Prostate gland (tissue), 2 donors: Measurements from ENCODE around the gene LCN9. TPM values are rescaled to one million over a fixed set of nuclear protein-coding genes. Genes with fewer than 3 reads are reported as not detected.
"Not testable (repeated sequence)": the region's sequence is repeated elsewhere in the genome, so short reads cannot be mapped to it uniquely, and the experiment has no call there.

ENCODE experiments used
- DNase-seq: peaks from one replicate; pipeline ENCODE4 v3.0.0-alpha.2; 2019; ENCODE audit warnings: low spot score
- H3K27ac ChIP-seq, 2 donors: fragments of 200-600 bp; sonication (generic); 2 replicates each; pipeline ENCODE4 v1.5.1; 2017 to 2019
- H3K27me3 ChIP-seq: fragments of 200-600 bp; sonication (generic); replicated peaks from 2 replicates; pipeline ENCODE4 v1.5.1; 2019; ENCODE audit not compliant: insufficient read depth
- H3K36me3 ChIP-seq, 2 donors: fragments of 200-600 bp; sonication (generic); 1 replicate in 1 of 2; 2 replicates in 1 of 2; pipeline versions ENCODE4 v1.5.1 to v1.8.1; 2017 to 2019
- H3K4me1 ChIP-seq: fragments of 200-600 bp; sonication (generic); replicated peaks from 2 replicates; pipeline ENCODE4 v1.5.1; 2019
- H3K4me3 ChIP-seq, 2 donors: fragments of 200-600 bp; sonication (generic); 2 replicates each; pipeline ENCODE4 v1.5.1; 2017 to 2019
- H3K9me3 ChIP-seq: fragments of 200-600 bp; sonication (generic); 2 replicates; pipeline ENCODE4 v1.5.1; 2017
- POLR2A ChIP-seq: fragments of 450-650 bp; IDR thresholded peaks from one replicate; pipeline ENCODE4 v1.6.1; 2016; ENCODE audit warnings: antibody characterized with exemption, mild to moderate bottlenecking
- POLR2AphosphoS5 ChIP-seq: sonication (generic); formaldehyde crosslinking; IDR thresholded peaks from one replicate; pipeline ENCODE4 v1.6.1; 2017; ENCODE audit warnings: antibody characterized with exemption
- WGBS: methylation state at CpG from one replicate; pipeline ENCODE4 v1.1.5; 2018; 5-methylcytosine and 5-hydroxymethylcytosine counted together
- intact Hi-C: fragments of 100-400 bp; cut with DNase I; formaldehyde crosslinking; loops from one replicate; pipeline ENCODE4 v1.14.2; 2022
- total RNA-seq, 2 donors: library from RNA; depleted of rRNA; stranded (reverse); fragments of >200 nt; gene quantifications; one replicate each; pipeline ENCODE4 v1.1.0, GENCODE V29; 2016
- TF ChIP-seq, protein P1 (sequence below), 4 experiments: fragments of 200-600 bp in 2 of 4; fragments of 450-650 bp in 2 of 4; sonication (generic) in 2 of 4; IDR thresholded peaks; 1 replicate in 3 of 4; 2 replicates in 1 of 4; pipeline ENCODE4 v1.5.1; 2016 to 2019; ENCODE audit warnings: antibody characterized with exemption in 4 of 4, mild to moderate bottlenecking in 2 of 4, moderate library complexity in 2 of 4

LCN9 gene
- total RNA-seq, 2 donors from 2014 or later, result not detected

DNA sequence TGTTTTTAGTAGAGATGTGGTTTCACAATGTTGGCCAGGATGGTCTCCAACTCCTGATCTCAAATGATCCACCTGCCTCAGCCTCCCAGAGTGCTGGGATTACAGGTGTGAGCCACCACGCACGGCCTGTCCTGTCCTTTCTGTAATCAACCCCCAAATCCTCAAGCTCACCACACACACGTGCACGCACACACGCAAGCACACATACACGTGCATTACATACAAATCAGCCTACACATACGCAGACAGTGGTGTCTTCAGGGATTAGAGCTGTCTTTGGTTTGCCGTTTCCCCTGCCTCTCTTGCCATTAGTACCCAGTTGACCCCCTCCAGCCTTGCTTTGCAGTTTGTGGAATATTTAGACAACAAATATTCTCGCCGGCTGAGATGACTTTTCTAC is 30.3 kb upstream of the LCN9 start:
- H3K4me3 ChIP-seq, result no peak overlapping the region
- H3K4me1 ChIP-seq, result no peaks in the 10 kb centered on the region
- no peaks in the 10 kb centered on the region for H3K36me3 ChIP-seq
- TF ChIP-seq, protein P1, sequence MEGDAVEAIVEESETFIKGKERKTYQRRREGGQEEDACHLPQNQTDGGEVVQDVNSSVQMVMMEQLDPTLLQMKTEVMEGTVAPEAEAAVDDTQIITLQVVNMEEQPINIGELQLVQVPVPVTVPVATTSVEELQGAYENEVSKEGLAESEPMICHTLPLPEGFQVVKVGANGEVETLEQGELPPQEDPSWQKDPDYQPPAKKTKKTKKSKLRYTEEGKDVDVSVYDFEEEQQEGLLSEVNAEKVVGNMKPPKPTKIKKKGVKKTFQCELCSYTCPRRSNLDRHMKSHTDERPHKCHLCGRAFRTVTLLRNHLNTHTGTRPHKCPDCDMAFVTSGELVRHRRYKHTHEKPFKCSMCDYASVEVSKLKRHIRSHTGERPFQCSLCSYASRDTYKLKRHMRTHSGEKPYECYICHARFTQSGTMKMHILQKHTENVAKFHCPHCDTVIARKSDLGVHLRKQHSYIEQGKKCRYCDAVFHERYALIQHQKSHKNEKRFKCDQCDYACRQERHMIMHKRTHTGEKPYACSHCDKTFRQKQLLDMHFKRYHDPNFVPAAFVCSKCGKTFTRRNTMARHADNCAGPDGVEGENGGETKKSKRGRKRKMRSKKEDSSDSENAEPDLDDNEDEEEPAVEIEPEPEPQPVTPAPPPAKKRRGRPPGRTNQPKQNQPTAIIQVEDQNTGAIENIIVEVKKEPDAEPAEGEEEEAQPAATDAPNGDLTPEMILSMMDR (IDR thresholded peaks at IDR 0.05), result no peak
- TF ChIP-seq POLR2A, result no peak
- no peak for TF ChIP-seq POLR2AphosphoS5
- no peaks in the 10 kb centered on the region for H3K27me3 ChIP-seq
- intact Hi-C loops, result no loop called here
- H3K9me3 ChIP-seq, result peaks cover 5% of the 10 kb centered on the region
- 91% methylated on average over 10 of the region's 10 CpGs for WGBS
- no peak overlapping the region for H3K27ac ChIP-seq
- DNase-seq, result no peak

DNA sequence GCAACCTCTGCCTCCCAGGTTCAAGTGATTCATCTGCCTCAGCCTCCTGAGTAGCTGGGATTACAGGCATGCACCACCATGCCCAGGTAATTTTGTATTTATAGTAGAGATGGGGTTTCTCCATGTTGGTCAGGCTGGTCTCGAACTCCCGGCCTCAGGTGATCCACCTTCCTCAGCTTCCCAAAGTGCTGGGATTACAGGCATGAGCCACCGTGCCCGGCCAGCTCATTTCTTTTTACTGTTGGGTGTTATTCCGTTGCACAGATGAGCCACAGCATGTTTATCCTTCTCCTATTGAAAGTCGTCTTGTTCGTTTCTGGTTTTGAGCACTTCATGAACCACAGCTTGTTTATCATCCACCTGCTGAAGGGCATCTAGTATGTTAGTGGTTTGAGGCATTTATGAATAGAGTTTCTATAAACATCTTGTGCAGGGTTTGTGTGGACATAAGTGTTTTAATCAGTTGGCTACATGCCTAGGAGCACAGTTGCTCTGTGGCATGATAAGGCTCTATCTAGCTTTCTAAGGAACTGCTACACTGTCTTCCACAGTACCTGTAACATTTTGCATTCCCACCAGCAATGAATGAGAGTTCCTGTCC is 26.1 kb upstream of the LCN9 start:
- WGBS, result 69% methylated on average over 7 of the region's 7 CpGs
- H3K4me3 ChIP-seq, H3K27me3 ChIP-seq, H3K36me3 ChIP-seq, H3K4me1 ChIP-seq, DNase-seq, H3K9me3 ChIP-seq, H3K27ac ChIP-seq, intact Hi-C loops: not testable (repeated sequence)

DNA sequence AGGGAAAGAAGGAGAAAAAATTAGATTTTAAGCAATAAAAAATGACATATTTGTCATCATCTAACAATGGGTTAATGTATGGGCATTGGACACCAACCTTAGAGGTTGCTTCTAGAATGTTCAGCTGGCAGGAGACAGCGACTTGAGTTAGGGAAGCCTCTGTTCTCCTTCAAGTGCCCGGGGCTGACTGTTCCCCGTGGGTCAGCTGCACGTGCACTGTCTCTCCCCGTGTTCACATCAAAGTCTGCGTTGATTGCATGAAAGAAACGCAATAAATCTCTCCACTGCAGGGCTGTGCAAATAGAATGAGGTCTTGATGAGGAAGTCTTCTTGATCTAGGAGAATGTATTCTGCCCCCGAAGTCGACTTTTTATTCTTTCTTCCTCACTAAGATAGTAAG is 23.9 kb upstream of the LCN9 start, which contains the start of gene GLT6D1:
Gene GLT6D1, minus strand, starts transcription at position 345 of the 400 bp plus-strand sequence. CDS start 353 bp downstream, outside the sequence.
- no peaks in the 10 kb centered on the region for H3K36me3 ChIP-seq
- H3K9me3 ChIP-seq, result no peaks in the 10 kb centered on the region
- DNase-seq, result no peak
- no peaks in the 10 kb centered on the region for H3K4me1 ChIP-seq
- 39% methylated on average over 9 of the region's 9 CpGs for WGBS
- H3K27me3 ChIP-seq, result no peaks in the 10 kb centered on the region
- intact Hi-C loops, result no loop called here
- TF ChIP-seq POLR2AphosphoS5, result no peak
- TF ChIP-seq POLR2A, result no peak
- TF ChIP-seq, protein P1 (IDR thresholded peaks at IDR 0.05), result no peak
- no peak within 1 kb of the TSS for H3K4me3 ChIP-seq
- no peak within 1 kb of the TSS for H3K27ac ChIP-seq

DNA sequence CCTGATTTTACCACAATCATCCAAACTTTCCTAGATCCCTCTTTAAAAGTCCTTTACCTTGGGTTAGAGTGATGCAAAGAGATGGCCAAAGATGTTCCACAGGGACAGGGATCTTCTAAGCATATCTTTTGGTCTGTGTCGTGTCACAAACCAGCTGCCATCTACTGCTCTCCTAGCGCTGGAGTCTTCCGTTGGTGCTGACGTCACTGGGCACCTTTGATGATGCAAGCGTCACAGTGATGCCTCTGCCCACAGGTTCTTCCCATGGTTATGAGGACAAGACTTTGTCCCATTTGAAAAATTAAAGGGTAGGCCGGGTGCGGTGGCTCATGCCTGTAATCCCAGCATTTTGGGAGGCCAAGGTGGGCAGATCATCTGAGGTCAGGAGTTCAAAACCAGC is 22.1 kb upstream of the LCN9 start:
- no peak for DNase-seq
- no peaks in the 10 kb centered on the region for H3K27me3 ChIP-seq
- H3K27ac ChIP-seq, result no peak overlapping the region
- H3K4me3 ChIP-seq, result no peak overlapping the region
- no peaks in the 10 kb centered on the region for H3K4me1 ChIP-seq
- H3K36me3 ChIP-seq, result no peaks in the 10 kb centered on the region
- TF ChIP-seq, protein P1 (IDR thresholded peaks at IDR 0.05), result no peak
- TF ChIP-seq POLR2AphosphoS5, result no peak
- no peak for TF ChIP-seq POLR2A
- intact Hi-C loops, result no loop called here
- H3K9me3 ChIP-seq, result no peaks in the 10 kb centered on the region
- WGBS, result 81% methylated on average over 7 of the region's 7 CpGs

DNA sequence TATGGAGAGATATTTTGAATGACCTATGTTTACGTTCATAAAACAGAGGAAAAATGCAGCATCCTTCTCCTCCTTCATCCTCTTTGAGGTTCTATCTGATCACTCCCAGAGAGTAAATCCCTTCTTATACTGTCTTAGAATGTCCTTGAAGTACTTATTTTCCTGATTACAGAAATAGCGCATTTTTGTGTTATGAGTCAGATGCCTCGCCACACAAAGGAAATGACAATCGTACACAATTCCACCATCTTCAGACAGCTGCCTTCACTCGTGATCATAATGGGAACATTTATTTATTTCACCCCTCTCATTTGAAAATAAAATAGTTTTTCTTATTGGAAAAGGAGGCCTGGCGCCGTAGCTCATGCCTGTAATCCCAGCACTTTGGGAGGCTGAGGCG is 21.4 kb upstream of the LCN9 start:
- H3K4me1 ChIP-seq, result no peaks in the 10 kb centered on the region
- 70% methylated on average over 8 of the region's 8 CpGs for WGBS
- H3K36me3 ChIP-seq, result no peaks in the 10 kb centered on the region
- H3K9me3 ChIP-seq, result no peaks in the 10 kb centered on the region
- TF ChIP-seq POLR2AphosphoS5 (no peak), POLR2A (no peak)
- TF ChIP-seq, protein P1 (IDR thresholded peaks at IDR 0.05), result no peak
- no peak overlapping the region for H3K27ac ChIP-seq
- no peak overlapping the region for H3K4me3 ChIP-seq
- no peak for DNase-seq
- intact Hi-C loops, result no loop called here
- H3K27me3 ChIP-seq, result no peaks in the 10 kb centered on the region
